ENCODE results near the gene TMPRSS3.

DNA sequence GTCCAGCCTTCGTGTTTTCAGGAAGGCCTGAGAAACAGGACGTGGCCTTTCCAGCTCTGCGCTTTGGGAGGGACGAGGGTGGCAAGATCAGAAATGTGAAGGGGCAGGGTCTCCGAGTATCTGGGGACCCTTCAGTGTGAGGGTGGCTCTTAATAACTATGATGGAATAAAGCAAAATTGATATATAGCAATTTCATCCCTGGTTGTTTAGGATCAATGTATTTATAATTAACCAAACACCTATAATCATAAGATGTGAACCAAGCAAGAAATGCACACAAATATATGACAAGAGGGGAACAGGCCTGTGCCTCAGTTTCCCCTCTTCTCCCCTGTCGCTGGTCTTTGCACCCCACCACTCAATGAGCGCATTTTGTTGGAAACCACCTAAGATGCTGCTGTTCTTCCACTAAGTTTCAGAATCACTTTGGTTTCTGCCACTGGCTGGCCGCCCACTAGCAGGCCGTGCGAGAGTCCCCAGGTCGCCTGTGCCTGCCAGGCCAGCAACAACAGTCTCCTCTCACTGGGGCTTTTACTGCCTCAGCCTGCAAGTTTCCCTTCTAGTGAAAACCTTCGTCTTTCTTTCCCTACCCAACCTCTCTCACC, 44.4 kb upstream of the TMPRSS3 start:
- TF ChIP-seq POLR2A (IDR thresholded peaks at IDR 0.05; ENCODE audit: insufficient read depth in 1 of 2, low read depth in 2 of 2, low read length in 2 of 2) (no peak), YY1 (IDR thresholded peaks at IDR 0.05; ENCODE audit: insufficient read depth, insufficient replicate concordance, low read depth, low read length) (no peak), ELF3 (CRISPR knock-in tag; IDR thresholded peaks at IDR 0.05) (no peak), ZBTB40 (IDR thresholded peaks at IDR 0.05) (no peak), ZBTB40 (CRISPR knock-in tag; IDR thresholded peaks at IDR 0.05) (no peak), SRSF1 (optimal IDR thresholded peaks at IDR 0.05; ENCODE audit: low read depth, low read length) (no peak), DZIP1 (CRISPR knock-in tag; IDR thresholded peaks at IDR 0.05) (no peak), EP300 (IDR thresholded peaks at IDR 0.05; ENCODE audit: low read depth in 2 of 2, low read length in 2 of 2) (no peak), EP300 (CRISPR knock-in tag; IDR thresholded peaks at IDR 0.05; ENCODE audit: borderline replicate concordance) (no peak)
- TF ChIP-seq, protein P1, sequence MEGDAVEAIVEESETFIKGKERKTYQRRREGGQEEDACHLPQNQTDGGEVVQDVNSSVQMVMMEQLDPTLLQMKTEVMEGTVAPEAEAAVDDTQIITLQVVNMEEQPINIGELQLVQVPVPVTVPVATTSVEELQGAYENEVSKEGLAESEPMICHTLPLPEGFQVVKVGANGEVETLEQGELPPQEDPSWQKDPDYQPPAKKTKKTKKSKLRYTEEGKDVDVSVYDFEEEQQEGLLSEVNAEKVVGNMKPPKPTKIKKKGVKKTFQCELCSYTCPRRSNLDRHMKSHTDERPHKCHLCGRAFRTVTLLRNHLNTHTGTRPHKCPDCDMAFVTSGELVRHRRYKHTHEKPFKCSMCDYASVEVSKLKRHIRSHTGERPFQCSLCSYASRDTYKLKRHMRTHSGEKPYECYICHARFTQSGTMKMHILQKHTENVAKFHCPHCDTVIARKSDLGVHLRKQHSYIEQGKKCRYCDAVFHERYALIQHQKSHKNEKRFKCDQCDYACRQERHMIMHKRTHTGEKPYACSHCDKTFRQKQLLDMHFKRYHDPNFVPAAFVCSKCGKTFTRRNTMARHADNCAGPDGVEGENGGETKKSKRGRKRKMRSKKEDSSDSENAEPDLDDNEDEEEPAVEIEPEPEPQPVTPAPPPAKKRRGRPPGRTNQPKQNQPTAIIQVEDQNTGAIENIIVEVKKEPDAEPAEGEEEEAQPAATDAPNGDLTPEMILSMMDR (CRISPR knock-in tag; IDR thresholded peaks at IDR 0.05): no peak

All from HepG2 (cell line).